Cardiac muscle cell (in vitro differentiated cells and primary cell): Measurements from ENCODE around the gene ZRANB1. TPM values are rescaled to one million over a fixed set of nuclear protein-coding genes. Genes with fewer than 3 reads are reported as not detected.

Experiments
- DNase-seq, 2 donors: peaks; one replicate each; pipeline versions ENCODE4 v3.0.0 to v3.0.0-alpha.2; 2010 to 2017; ENCODE audit warnings: low read depth in 1 of 2, low spot score in 1 of 2
- H3K27ac ChIP-seq: fragments of 200-600 bp; sonication (generic); 2 replicates; pipeline ENCODE4 v1.5.1; 2016
- H3K27me3 ChIP-seq: fragments of 200-600 bp; sonication (generic); 2 replicates; pipeline ENCODE4 v1.6.0; 2016; ENCODE audit warnings: control low read depth
- H3K36me3 ChIP-seq: fragments of 200-600 bp; sonication (generic); 2 replicates; pipeline ENCODE4 v1.5.1; 2016; ENCODE audit warnings: control low read depth
- H3K4me1 ChIP-seq: fragments of 200-600 bp; sonication (generic); 2 replicates; pipeline ENCODE4 v1.8.1; 2017; ENCODE audit warnings: low read depth, mild to moderate bottlenecking, mixed run types
- H3K4me3 ChIP-seq: fragments of 200-600 bp; sonication (generic); 2 replicates; pipeline ENCODE4 v1.5.1; 2016; ENCODE audit warnings: mild to moderate bottlenecking
- H3K9me3 ChIP-seq: fragments of 200-600 bp; sonication (generic); 2 replicates; pipeline ENCODE4 v1.5.1; 2017; ENCODE audit warnings: low read depth, mild to moderate bottlenecking, control low read depth
- CTCF ChIP-seq: IDR thresholded peaks from 2 replicates; pipeline ENCODE4 v1.5.1; 2012; ENCODE audit warnings: low read depth, mild to moderate bottlenecking, low read length
- polyA plus RNA-seq: library from polyadenylated mRNA; unstranded; fragments of >200 nt; fragmentation: Nextera tagmentation; extraction: Ambion mirVana; gene quantifications from 2 replicates; pipeline ENCODE4 v1.2.1, GENCODE V29; 2016
- total RNA-seq: library from RNA; depleted of rRNA; stranded (reverse); fragments of >200 nt; gene quantifications from 2 replicates; pipeline ENCODE4 v1.2.3, GENCODE V29; 2016

The ZRANB1 gene
- total and polyA plus RNA-seq, 2 experiments from 2014 or later, result 11.0 to 20.9 TPM

- peak overlapping the region; percentile 27 for H3K27ac ChIP-seq
- no peak for DNase-seq
- no peak for TF ChIP-seq CTCF
- no peaks in the 10 kb centered on the region for H3K27me3 ChIP-seq
- peaks cover 6% of the 10 kb centered on the region for H3K4me1 ChIP-seq
- peaks cover 5% of the 10 kb centered on the region for H3K36me3 ChIP-seq
- no peak overlapping the region for H3K4me3 ChIP-seq
- H3K9me3 ChIP-seq, result no peaks in the 10 kb centered on the region
Observed at GRCh38 chr10:124966008-124966407, 24.1 kb downstream of the ZRANB1 start.

GRCh38 chr10:124967255-124967654, 25.3 kb downstream of the ZRANB1 start:
- Histone ChIP-seq H3K27ac (no peak overlapping the region), H3K4me1 (peaks cover 15% of the 10 kb centered on the region), H3K9me3 (no peaks in the 10 kb centered on the region), H3K27me3 (no peaks in the 10 kb centered on the region), H3K4me3 (no peak overlapping the region), H3K36me3 (peaks cover 11% of the 10 kb centered on the region)
- DNase-seq, result no peak
- TF ChIP-seq CTCF, result no peak

GRCh38 chr10:124971276-124971675, 29.4 kb downstream of the ZRANB1 start:
- peak; percentile 10 to 28 for DNase-seq
- TF ChIP-seq CTCF, result no peak
- Histone ChIP-seq H3K9me3 (no peaks in the 10 kb centered on the region), H3K4me3 (no peak overlapping the region), H3K27ac (peak overlapping the region; percentile 83), H3K4me1 (peaks cover 15% of the 10 kb centered on the region), H3K36me3 (peaks cover 24% of the 10 kb centered on the region), H3K27me3 (no peaks in the 10 kb centered on the region)

GRCh38 chr10:124972637-124973036, 30.7 kb downstream of the ZRANB1 start:
- Histone ChIP-seq H3K36me3 (peaks cover 19% of the 10 kb centered on the region), H3K27ac (no peak overlapping the region), H3K9me3 (no peaks in the 10 kb centered on the region), H3K4me3 (no peak overlapping the region), H3K4me1 (peaks cover 15% of the 10 kb centered on the region), H3K27me3 (no peaks in the 10 kb centered on the region)
- no peak for TF ChIP-seq CTCF
- no peak for DNase-seq

GRCh38 chr10:124974131-124974530, 32.2 kb downstream of the ZRANB1 start:
- no peak overlapping the region for H3K27ac ChIP-seq
- H3K27me3 ChIP-seq, result no peaks in the 10 kb centered on the region
- no peak overlapping the region for H3K4me3 ChIP-seq
- H3K36me3 ChIP-seq, result peaks cover 19% of the 10 kb centered on the region
- H3K9me3 ChIP-seq, result no peaks in the 10 kb centered on the region
- no peak for TF ChIP-seq CTCF
- no peak for DNase-seq
- peaks cover 15% of the 10 kb centered on the region for H3K4me1 ChIP-seq

- H3K36me3 ChIP-seq, result peaks cover 19% of the 10 kb centered on the region
- no peaks in the 10 kb centered on the region for H3K27me3 ChIP-seq
- H3K4me1 ChIP-seq, result peaks cover 8% of the 10 kb centered on the region
- no peaks in the 10 kb centered on the region for H3K9me3 ChIP-seq
- no peak overlapping the region for H3K27ac ChIP-seq
- DNase-seq, result peak in 1 of 2 donors; percentile 29
- H3K4me3 ChIP-seq, result no peak overlapping the region
- no peak for TF ChIP-seq CTCF
Observed at GRCh38 chr10:124975977-124976514, 34.1 kb downstream of the ZRANB1 start.
